H9 (cell line): ENCODE measurements around the gene PTPN3. TPM values are rescaled to one million over a fixed set of nuclear protein-coding genes. Genes with fewer than 3 reads are reported as not detected.
A peak's percentile ranks its signal among the peaks of the same experiment; 100 is the strongest.

Source experiments
- DNase-seq: peaks from one replicate; pipeline ENCODE4 v3.0.0-alpha.2; 2017
- H2AFZ ChIP-seq: one replicate; pipeline ENCODE4 v1.6.1; 2013; ENCODE audit warnings: mild to moderate bottlenecking, low read length, control low read depth, moderate library complexity
- H2AK5ac ChIP-seq: 2 replicates; pipeline ENCODE4 v1.6.1; 2013; ENCODE audit warnings: low read length, control low read depth, mixed read lengths; ENCODE audit not compliant: insufficient read length
- H2BK120ac ChIP-seq: one replicate; pipeline ENCODE4 v1.6.1; 2013; ENCODE audit warnings: low read depth, mild to moderate bottlenecking, low read length, control low read depth, inconsistent platforms; ENCODE audit not compliant: poor library complexity, severe bottlenecking
- H2BK12ac ChIP-seq: 2 replicates; pipeline ENCODE4 v1.6.1; 2013; ENCODE audit warnings: low read length, control low read depth, mixed read lengths, low read depth; ENCODE audit not compliant: insufficient read length
- H2BK15ac ChIP-seq: 2 replicates; pipeline ENCODE4 v1.6.1; 2013; ENCODE audit warnings: low read depth, low read length, control low read depth
- H2BK20ac ChIP-seq: one replicate; pipeline ENCODE4 v1.6.1; 2013; ENCODE audit warnings: low read depth, mild to moderate bottlenecking, low read length, control low read depth, inconsistent platforms; ENCODE audit not compliant: poor library complexity, severe bottlenecking
- H2BK5ac ChIP-seq: 2 replicates; pipeline ENCODE4 v1.6.1; 2013; ENCODE audit warnings: low read length, control low read depth, mixed read lengths; ENCODE audit not compliant: insufficient read length
- H3K14ac ChIP-seq: 2 replicates; pipeline ENCODE4 v1.6.1; 2013; ENCODE audit warnings: low read length, control low read depth; ENCODE audit not compliant: insufficient read depth
- H3K18ac ChIP-seq: 2 replicates; pipeline ENCODE4 v1.6.1; 2013; ENCODE audit warnings: low read depth, mild to moderate bottlenecking, mixed read lengths, low read length, control low read depth; ENCODE audit not compliant: insufficient read length
- H3K23ac ChIP-seq: 2 replicates; pipeline ENCODE4 v1.6.1; 2013; ENCODE audit warnings: low read length, control low read depth, mixed read lengths, low read depth; ENCODE audit not compliant: insufficient read length
- H3K23me2 ChIP-seq: 2 replicates; pipeline ENCODE4 v1.6.1; 2013; ENCODE audit warnings: low read depth, mild to moderate bottlenecking, mixed read lengths, low read length, control low read depth; ENCODE audit not compliant: insufficient read length, poor library complexity, severe bottlenecking
- H3K27ac ChIP-seq: 2 replicates; pipeline ENCODE4 v1.5.1; 2013; ENCODE audit warnings: low read length, control low read depth, mixed read lengths, low read depth; ENCODE audit not compliant: insufficient read length
- H3K27me3 ChIP-seq: 2 replicates; pipeline ENCODE4 v1.6.1; 2013; ENCODE audit warnings: low read length, control low read depth, inconsistent platforms; ENCODE audit not compliant: insufficient read depth
- H3K4ac ChIP-seq: 2 replicates; pipeline ENCODE4 v1.6.1; 2013; ENCODE audit warnings: low read depth, mild to moderate bottlenecking, control low read depth, inconsistent platforms, low read length, moderate library complexity
- H3K4me1 ChIP-seq: 2 replicates; pipeline ENCODE4 v1.6.1; 2013; ENCODE audit warnings: low read length, control low read depth, inconsistent platforms; ENCODE audit not compliant: insufficient read depth
- H3K4me2 ChIP-seq: 2 replicates; pipeline ENCODE4 v1.6.1; 2013; ENCODE audit warnings: low read length, control low read depth, mixed read lengths; ENCODE audit not compliant: insufficient read length, insufficient read depth
- H3K56ac ChIP-seq: 2 replicates; pipeline ENCODE4 v1.6.1; 2013; ENCODE audit warnings: low read depth, mild to moderate bottlenecking, mixed read lengths, low read length, control low read depth; ENCODE audit not compliant: insufficient read length
- H3K79me1 ChIP-seq: 2 replicates; pipeline ENCODE4 v1.6.1; 2013; ENCODE audit warnings: low read depth, mild to moderate bottlenecking, moderate library complexity, low read length, control low read depth, inconsistent platforms; ENCODE audit not compliant: insufficient read depth, poor library complexity, severe bottlenecking
- H3K79me2 ChIP-seq: 2 replicates; pipeline ENCODE4 v1.6.1; 2013; ENCODE audit warnings: low read length, control low read depth, inconsistent platforms; ENCODE audit not compliant: insufficient read depth
- H3K9ac ChIP-seq: 2 replicates; pipeline ENCODE4 v1.6.1; 2013; ENCODE audit warnings: low read length, control low read depth, mixed read lengths; ENCODE audit not compliant: insufficient read length; ENCODE audit errors: extremely low read depth
- H3K9me3 ChIP-seq: one replicate; pipeline ENCODE4 v1.6.1; 2013; ENCODE audit warnings: low read depth, low read length, inconsistent platforms; ENCODE audit not compliant: control insufficient read depth
- H3T11ph ChIP-seq: one replicate; pipeline ENCODE4 v1.6.1; 2013; ENCODE audit warnings: mild to moderate bottlenecking, low read length, control low read depth, inconsistent platforms
- H4K20me1 ChIP-seq: one replicate; pipeline ENCODE4 v1.6.1; 2013; ENCODE audit not compliant: control insufficient read depth, insufficient read length, insufficient read depth
- H4K5ac ChIP-seq: 2 replicates; pipeline ENCODE4 v1.6.1; 2013; ENCODE audit warnings: low read depth, mild to moderate bottlenecking, mixed read lengths, low read length, control low read depth; ENCODE audit not compliant: insufficient read length
- H4K8ac ChIP-seq: replicated peaks from 2 replicates; pipeline ENCODE4 v1.6.1; 2013; ENCODE audit warnings: low read length, control low read depth, mixed read lengths, low read depth; ENCODE audit not compliant: insufficient read length
- H4K91ac ChIP-seq: 2 replicates; pipeline ENCODE4 v1.6.1; 2013; ENCODE audit warnings: low read depth, mild to moderate bottlenecking, moderate library complexity, mixed read lengths, low read length, control low read depth; ENCODE audit not compliant: insufficient read length
- H3K27ac Mint-ChIP-seq, 3 experiments: 2 replicates in 2 of 3; 3 replicates in 1 of 3; pipeline ENCODE4 v1.8.0; 2020 to 2021; ENCODE audit warnings: mixed read lengths in 3 of 3, mild to moderate bottlenecking in 1 of 3, moderate library complexity in 1 of 3
- H3K27me3 Mint-ChIP-seq: 2 replicates; pipeline ENCODE4 v1.8.0; 2021; ENCODE audit warnings: low read depth, mild to moderate bottlenecking, moderate library complexity, mixed read lengths
- H3K36me3 Mint-ChIP-seq, 3 experiments: 2 replicates in 2 of 3; 3 replicates in 1 of 3; pipeline ENCODE4 v1.8.0; 2020 to 2021; ENCODE audit warnings: low read depth in 3 of 3, mixed read lengths in 3 of 3; ENCODE audit not compliant: insufficient read depth in 1 of 3
- H3K4me1 Mint-ChIP-seq, 2 experiments: 2 replicates each; pipeline ENCODE4 v1.8.0; 2020; ENCODE audit warnings: mixed read lengths in 2 of 2
- H3K4me3 Mint-ChIP-seq, 2 experiments: 2 replicates in 1 of 2; 3 replicates in 1 of 2; pipeline ENCODE4 v1.8.0; 2020 to 2021; ENCODE audit warnings: mild to moderate bottlenecking in 2 of 2, mixed read lengths in 2 of 2, moderate library complexity in 1 of 2
- H3K9me3 Mint-ChIP-seq, 2 experiments: 2 replicates in 1 of 2; 3 replicates in 1 of 2; pipeline ENCODE4 v1.8.0; 2020; ENCODE audit warnings: mild to moderate bottlenecking in 2 of 2, mixed read lengths in 2 of 2, moderate library complexity in 1 of 2
- WGBS: extraction: QIAGEN DNeasy Blood & Tissue Kit; methylation state at CpG from one replicate; pipeline ENCODE4 v1.1.7; 2013; ENCODE audit warnings: missing lambda C conversion rate, low lambda C conversion rate, mixed read lengths; ENCODE audit not compliant: insufficient read length; ENCODE audit errors: extremely low coverage; 5-methylcytosine and 5-hydroxymethylcytosine counted together
- total RNA-seq: library from RNA; stranded (reverse); gene quantifications from 2 replicates; pipeline ENCODE4 v1.2.1, GENCODE V29; 2021
- TF ChIP-seq, protein P1 (sequence below): fragments of 200-600 bp; sonication (generic); conservative IDR thresholded peaks from 3 replicates; pipeline ENCODE4 v1.8.0; 2021; ENCODE audit warnings: antibody characterized with exemption, mild to moderate bottlenecking

PTPN3 gene
- total RNA-seq, 1 experiment from 2014 or later = 2.6 TPM

DNA sequence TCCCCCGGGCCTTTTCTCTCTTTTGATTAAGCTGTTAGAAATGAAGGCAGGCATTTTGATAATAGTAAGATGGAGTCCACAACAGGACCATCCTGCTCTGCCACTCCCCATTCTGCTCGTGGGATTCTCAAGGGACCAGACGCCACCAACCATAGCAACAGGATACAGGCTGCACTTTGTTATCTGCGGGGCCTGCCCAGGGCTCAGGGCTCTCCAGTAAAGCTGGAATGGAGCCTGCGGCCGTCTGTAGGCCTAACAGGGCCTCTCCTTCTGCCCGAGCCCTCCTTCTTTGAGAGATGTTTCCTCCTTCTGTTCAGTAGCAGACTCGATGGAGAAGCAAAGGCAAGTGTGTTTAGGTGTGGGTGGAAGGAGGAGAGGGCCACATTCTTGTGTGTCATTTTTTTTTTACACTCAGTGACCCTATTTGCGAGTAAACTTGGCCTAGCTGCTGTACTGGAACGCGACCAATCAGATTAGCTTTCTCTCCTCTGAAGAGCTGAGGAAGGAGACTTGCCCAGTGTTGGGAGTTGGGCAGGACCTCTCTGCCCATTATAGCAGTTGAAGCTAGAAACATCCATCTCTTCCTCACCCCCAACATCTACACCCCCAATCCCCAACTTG, 168.4 kb downstream of the PTPN3 start:
- DNase-seq = no peak
- no peaks in the 10 kb centered on the region for H3K9me3 Mint-ChIP-seq
- no CpG with 5 or more reads among the region's 11 CpGs for WGBS
- no peak overlapping the region for H3K23ac ChIP-seq
- H2BK120ac ChIP-seq = no peak overlapping the region
- no peak overlapping the region for H3K4ac ChIP-seq
- peak overlapping the region in 1 of 3 experiments; percentile 70; a peak in 3 of 7 replicates for H3K27ac Mint-ChIP-seq
- H3K4me1 ChIP-seq = no peaks in the 10 kb centered on the region; the same call in 1 of the 2 replicates
- no peaks in the 10 kb centered on the region for H4K20me1 ChIP-seq
- H3K4me2 ChIP-seq = no peak overlapping the region
- H3K56ac ChIP-seq = no peak overlapping the region
- H2BK20ac ChIP-seq = no peak overlapping the region
- H3K18ac ChIP-seq = no peak overlapping the region
- no peak overlapping the region for H4K5ac ChIP-seq
- H3K4me1 Mint-ChIP-seq = peaks cover 17 to 20% of the 10 kb centered on the region in 2 experiments
- no peak overlapping the region for H2AFZ ChIP-seq
- no peak overlapping the region for H4K8ac ChIP-seq
- H3K79me2 ChIP-seq = no peaks in the 10 kb centered on the region
- H3K4me3 Mint-ChIP-seq = no peak overlapping the region
- H2BK15ac ChIP-seq = no peak overlapping the region
- no peak overlapping the region for H2BK12ac ChIP-seq
- no peak overlapping the region for H4K91ac ChIP-seq
- no peak overlapping the region for H2AK5ac ChIP-seq
- H3K23me2 ChIP-seq = no peaks in the 10 kb centered on the region
- H2BK5ac ChIP-seq = no peak overlapping the region
- H3K36me3 Mint-ChIP-seq = no peaks in the 10 kb centered on the region
- H3K27me3 Mint-ChIP-seq = no peaks in the 10 kb centered on the region
- H3T11ph ChIP-seq = no peak overlapping the region
- H3K27me3 ChIP-seq = no peaks in the 10 kb centered on the region
- no peak overlapping the region for H3K27ac ChIP-seq
- H3K9ac ChIP-seq = no peak overlapping the region
- H3K14ac ChIP-seq = no peak overlapping the region; the same call in 1 of the 2 replicates
- no peaks in the 10 kb centered on the region for H3K79me1 ChIP-seq
- H3K9me3 ChIP-seq = no peaks in the 10 kb centered on the region
- TF ChIP-seq, protein P1, sequence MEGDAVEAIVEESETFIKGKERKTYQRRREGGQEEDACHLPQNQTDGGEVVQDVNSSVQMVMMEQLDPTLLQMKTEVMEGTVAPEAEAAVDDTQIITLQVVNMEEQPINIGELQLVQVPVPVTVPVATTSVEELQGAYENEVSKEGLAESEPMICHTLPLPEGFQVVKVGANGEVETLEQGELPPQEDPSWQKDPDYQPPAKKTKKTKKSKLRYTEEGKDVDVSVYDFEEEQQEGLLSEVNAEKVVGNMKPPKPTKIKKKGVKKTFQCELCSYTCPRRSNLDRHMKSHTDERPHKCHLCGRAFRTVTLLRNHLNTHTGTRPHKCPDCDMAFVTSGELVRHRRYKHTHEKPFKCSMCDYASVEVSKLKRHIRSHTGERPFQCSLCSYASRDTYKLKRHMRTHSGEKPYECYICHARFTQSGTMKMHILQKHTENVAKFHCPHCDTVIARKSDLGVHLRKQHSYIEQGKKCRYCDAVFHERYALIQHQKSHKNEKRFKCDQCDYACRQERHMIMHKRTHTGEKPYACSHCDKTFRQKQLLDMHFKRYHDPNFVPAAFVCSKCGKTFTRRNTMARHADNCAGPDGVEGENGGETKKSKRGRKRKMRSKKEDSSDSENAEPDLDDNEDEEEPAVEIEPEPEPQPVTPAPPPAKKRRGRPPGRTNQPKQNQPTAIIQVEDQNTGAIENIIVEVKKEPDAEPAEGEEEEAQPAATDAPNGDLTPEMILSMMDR = no peak
